Stomach (tissue), 9 donors: ENCODE measurements around the gene CHST11. TPM values are rescaled to one million over a fixed set of nuclear protein-coding genes. Genes with fewer than 3 reads are reported as not detected.
A peak's percentile ranks its signal among the peaks of the same experiment; 100 is the strongest.

Source experiments
- DNase-seq, 2 donors: peaks; one replicate each; pipeline versions ENCODE4 v3.0.0 to v3.0.0-alpha.2; 2013 to 2019
- H3K27ac ChIP-seq, 5 donors: fragments of 200-600 bp in 4 of 5; sonication (generic) in 4 of 5; one replicate each; pipeline ENCODE4 v1.5.1; 2013 to 2019; ENCODE audit warnings: mild to moderate bottlenecking in 1 of 5, moderate library complexity in 1 of 5
- H3K27me3 ChIP-seq, 3 donors: fragments of 200-600 bp; sonication (generic); one replicate each; pipeline ENCODE4 v1.5.1; 2017 to 2019; ENCODE audit warnings: mixed run types in 1 of 3
- H3K36me3 ChIP-seq, 4 donors: fragments of 200-600 bp; sonication (generic); 1 replicate in 3 of 4; 2 replicates in 1 of 4; pipeline ENCODE4 v1.5.1; 2016 to 2019
- H3K4me1 ChIP-seq, 4 donors: fragments of 200-600 bp; sonication (generic); one replicate each; pipeline ENCODE4 v1.5.1; 2016 to 2019
- H3K4me3 ChIP-seq, 4 donors: fragments of 200-600 bp; sonication (generic) in 3 of 4; one replicate each; pipeline ENCODE4 v1.5.1; 2016 to 2019; ENCODE audit warnings: mild to moderate bottlenecking in 1 of 4
- H3K9me3 ChIP-seq, 4 donors: fragments of 200-600 bp; sonication (generic); one replicate each; pipeline ENCODE4 v1.5.1; 2016 to 2019
- CTCF ChIP-seq, 7 experiments: fragments of 450-650 bp in 4 of 7; fragments of 200-600 bp in 3 of 7; sonication (generic) in 3 of 7; IDR thresholded peaks; one replicate each; pipeline ENCODE4 v1.5.1; 2016 to 2019; ENCODE audit warnings: antibody characterized with exemption in 7 of 7, control low read depth in 2 of 7, mild to moderate bottlenecking in 1 of 7
- EP300 ChIP-seq: sonication (generic); formaldehyde crosslinking; IDR thresholded peaks from one replicate; pipeline ENCODE4 v1.6.1; 2017; ENCODE audit warnings: antibody characterized with exemption
- POLR2A ChIP-seq, 4 donors: fragments of 450-650 bp; IDR thresholded peaks; one replicate each; pipeline ENCODE4 v1.6.1; 2016; ENCODE audit warnings: antibody characterized with exemption in 4 of 4, control low read depth in 2 of 4, mild to moderate bottlenecking in 1 of 4, moderate library complexity in 1 of 4
- POLR2AphosphoS5 ChIP-seq, 3 donors: sonication (generic); formaldehyde crosslinking; IDR thresholded peaks; one replicate each; pipeline ENCODE4 v1.6.1; 2016; ENCODE audit warnings: antibody characterized with exemption in 3 of 3
- WGBS, 5 donors: extraction: QIAGEN DNeasy Blood & Tissue Kit in 3 of 5; methylation state at CpG; one replicate each; pipeline versions ENCODE4 v1.1.5 to v1.1.7; 2013 to 2018; 5-methylcytosine and 5-hydroxymethylcytosine counted together
- intact Hi-C: fragments of 100-400 bp; cut with DNase I; formaldehyde crosslinking; loops from one replicate; pipeline ENCODE4 v1.15.1; 2023; ENCODE audit warnings: low total_unique reads
- polyA plus RNA-seq, 3 donors: library from polyadenylated mRNA; stranded (reverse); fragments of 200-250 nt; gene quantifications; one replicate each; pipeline ENCODE4 v1.2.3, GENCODE V29; 2013
- total RNA-seq, 5 donors: library from RNA; depleted of rRNA; stranded (reverse); fragments of >200 nt; gene quantifications; one replicate each; pipeline versions ENCODE4 v1.1.0 to v1.2.3, GENCODE V29; 2014 to 2016
- donor health status: healthy with polysubstance abuse.
- donor health status: Bipolar disorder and iron deficiency.
- donor health status: healthy.

CHST11 gene
- total and polyA plus RNA-seq, 8 donors: 2.3 to 192 (median 18.6) TPM

GRCh38 chr12:104682790-104683279 is 226.1 kb downstream of the CHST11 start:
- TF ChIP-seq POLR2AphosphoS5 (IDR thresholded peaks at IDR 0.05): no peak
- no peak for TF ChIP-seq POLR2A (IDR thresholded peaks at IDR 0.05)
- no peak for TF ChIP-seq CTCF (IDR thresholded peaks at IDR 0.05)
- no peak for TF ChIP-seq EP300
- DNase-seq: peak in 1 of 2 donors; percentile 60
- intact Hi-C loops: no loop called here
- Histone ChIP-seq H3K9me3 (no peaks in the 10 kb centered on the region), H3K27ac (peak overlapping the region in 3 of 5 donors; percentile 31 to 49 (median 34)), H3K4me1 (peaks cover 0 to 79% (median 26%) of the 10 kb centered on the region in 4 donors), H3K4me3 (no peak overlapping the region), H3K27me3 (no peaks in the 10 kb centered on the region), H3K36me3 (no peaks in the 10 kb centered on the region)
- WGBS, 5 donors: 69 to 86% (median 80%) methylated on average over 7 of the region's 7 CpGs

GRCh38 chr12:104683831-104684503 is 227.2 kb downstream of the CHST11 start:
- peak in 1 of 3 donors; percentile 87 for TF ChIP-seq POLR2AphosphoS5 (IDR thresholded peaks at IDR 0.05)
- no peak for TF ChIP-seq POLR2A (IDR thresholded peaks at IDR 0.05)
- TF ChIP-seq EP300: no peak
- no peak for TF ChIP-seq CTCF (IDR thresholded peaks at IDR 0.05)
- Histone ChIP-seq H3K27me3 (no peaks in the 10 kb centered on the region), H3K4me3 (no peak overlapping the region), H3K27ac (peak overlapping the region in 2 of 5 donors; percentile 36 to 49), H3K4me1 (peaks cover 0 to 70% (median 26%) of the 10 kb centered on the region in 4 donors), H3K36me3 (no peaks in the 10 kb centered on the region), H3K9me3 (no peaks in the 10 kb centered on the region)
- intact Hi-C loops: no loop called here
- no peak for DNase-seq
- WGBS, 5 donors: 63 to 93% (median 74%) methylated on average over 5 of the region's 5 CpGs

- intact Hi-C loops: no loop called here
- WGBS, 5 donors: 67 to 95% (median 89%) methylated on average over 1 of the region's 1 CpG
- Histone ChIP-seq H3K9me3 (no peaks in the 10 kb centered on the region), H3K4me3 (no peak overlapping the region), H3K4me1 (peaks cover 0 to 72% (median 26%) of the 10 kb centered on the region in 4 donors), H3K36me3 (no peaks in the 10 kb centered on the region), H3K27me3 (no peaks in the 10 kb centered on the region), H3K27ac (peak overlapping the region in 2 of 5 donors; percentile 21 to 49)
- TF ChIP-seq EP300 (no peak), CTCF (IDR thresholded peaks at IDR 0.05) (no peak), POLR2A (IDR thresholded peaks at IDR 0.05) (no peak), POLR2AphosphoS5 (IDR thresholded peaks at IDR 0.05) (no peak)
- peak in 1 of 2 donors; percentile 82 for DNase-seq
Measured at GRCh38 chr12:104684884-104685283, 228.1 kb downstream of the CHST11 start.

- Histone ChIP-seq H3K4me3 (no peak overlapping the region), H3K27ac (peak overlapping the region in 1 of 5 donors; percentile 21), H3K36me3 (no peaks in the 10 kb centered on the region), H3K27me3 (no peaks in the 10 kb centered on the region), H3K4me1 (peaks cover 0 to 68% (median 26%) of the 10 kb centered on the region in 4 donors), H3K9me3 (no peaks in the 10 kb centered on the region)
- intact Hi-C loops: no loop called here
- WGBS, 5 donors: 70 to 97% (median 86%) methylated on average over 2 of the region's 2 CpGs
- TF ChIP-seq POLR2AphosphoS5 (IDR thresholded peaks at IDR 0.05) (no peak), CTCF (IDR thresholded peaks at IDR 0.05) (no peak), POLR2A (IDR thresholded peaks at IDR 0.05) (no peak), EP300 (no peak)
- DNase-seq: no peak
Measured at GRCh38 chr12:104685366-104685765, 228.6 kb downstream of the CHST11 start.
